Natural killer cell (primary cell): Measurements from ENCODE around the gene NDRG4. TPM values are rescaled to one million over a fixed set of nuclear protein-coding genes. Genes with fewer than 3 reads are reported as not detected.

Experiments
- ATAC-seq, 3 donors: fragments of 150-1000 bp in 2 of 3; fragments of 200-7000 bp in 1 of 3; cut with Tn5 transposase; 1 replicate in 1 of 3; 2 replicates in 2 of 3; pipeline ENCODE4 v1.10.0; 2021; ENCODE audit warnings: mild to moderate bottlenecking in 2 of 3, moderate library complexity in 2 of 3
- DNase-seq, 2 donors: peaks; one replicate each; pipeline versions ENCODE4 v3.0.0 to v3.0.0-alpha.2; 2013 to 2021; ENCODE audit warnings: mixed read lengths in 1 of 2
- H3K27ac ChIP-seq: one replicate; pipeline ENCODE4 v1.5.1; 2013; ENCODE audit warnings: mild to moderate bottlenecking, low read length
- H3K27me3 ChIP-seq: one replicate; pipeline ENCODE4 v1.6.1; 2013; ENCODE audit warnings: low read length; ENCODE audit not compliant: control insufficient read depth, insufficient read depth
- H3K36me3 ChIP-seq: one replicate; pipeline ENCODE4 v1.6.1; 2013; ENCODE audit warnings: low read length; ENCODE audit not compliant: control insufficient read depth, insufficient read depth
- H3K4me1 ChIP-seq: one replicate; pipeline ENCODE4 v1.6.1; 2013; ENCODE audit warnings: low read length; ENCODE audit not compliant: control insufficient read depth, insufficient read depth
- H3K4me3 ChIP-seq: one replicate; pipeline ENCODE4 v1.5.1; 2013; ENCODE audit warnings: low read length
- H3K9me3 ChIP-seq: one replicate; pipeline ENCODE4 v1.6.1; 2013; ENCODE audit warnings: low read length; ENCODE audit not compliant: control insufficient read depth, insufficient read depth
- H3K27ac Mint-ChIP-seq, 2 donors: one replicate each; pipeline ENCODE4 v1.8.0; 2022; ENCODE audit warnings: mild to moderate bottlenecking in 2 of 2, mixed read lengths in 2 of 2, moderate library complexity in 1 of 2
- H3K27me3 Mint-ChIP-seq, 2 donors: one replicate each; pipeline ENCODE4 v1.8.0; 2022; ENCODE audit warnings: low read depth in 2 of 2, mixed read lengths in 2 of 2
- H3K36me3 Mint-ChIP-seq: one replicate; pipeline ENCODE4 v1.8.0; 2022; ENCODE audit warnings: mixed read lengths
- H3K4me1 Mint-ChIP-seq, 2 donors: one replicate each; pipeline ENCODE4 v1.8.0; 2022; ENCODE audit warnings: mixed read lengths in 2 of 2
- H3K4me3 Mint-ChIP-seq: one replicate; pipeline ENCODE4 v1.8.0; 2022; ENCODE audit warnings: mild to moderate bottlenecking, moderate library complexity, mixed read lengths
- H3K9me3 Mint-ChIP-seq, 2 donors: one replicate each; pipeline ENCODE4 v1.8.0; 2022; ENCODE audit warnings: mixed read lengths in 2 of 2
- CTCF ChIP-seq: fragments of 200-600 bp; IDR thresholded peaks from one replicate; pipeline ENCODE4 v1.8.0; 2022; ENCODE audit warnings: antibody characterized with exemption
- WGBS: methylation state at CpG from one replicate; pipeline ENCODE4 v1.1.7; 2013; ENCODE audit warnings: missing lambda C conversion rate; ENCODE audit not compliant: insufficient coverage; 5-methylcytosine and 5-hydroxymethylcytosine counted together
- intact Hi-C: fragments of 100-400 bp; cut with micrococcal nuclease; formaldehyde crosslinking; loops from one replicate; pipeline ENCODE4 v1.14.2; 2022
- total RNA-seq, 4 donors: library from RNA; stranded (reverse); fragments of 120-200 nt in 1 of 4; gene quantifications; one replicate each; pipeline versions ENCODE4 v1.2.3 to v1.2.4, GENCODE V29; 2013 to 2022

NDRG4 gene
- total RNA-seq, 3 donors from 2014 or later (not counting 1 experiment from before 2014, with no cell fraction given) = not detected

- Histone ChIP-seq H3K27me3 (no peaks in the 10 kb centered on the region), H3K4me1 (peaks cover 2% of the 10 kb centered on the region), H3K36me3 (no peaks in the 10 kb centered on the region), H3K27ac (no peak overlapping the region), H3K4me3 (no peak overlapping the region), H3K9me3 (no peaks in the 10 kb centered on the region)
- Mint-ChIP-seq H3K9me3 (no peaks in the 10 kb centered on the region), H3K4me1 (no peaks in the 10 kb centered on the region), H3K27ac (no peak overlapping the region), H3K4me3 (no peak overlapping the region), H3K27me3 (peaks cover 0 to 2% of the 10 kb centered on the region in 2 donors), H3K36me3 (no peaks in the 10 kb centered on the region)
- 66% methylated on average over 14 of the region's 15 CpGs for WGBS
- intact Hi-C loops = no loop called here
- TF ChIP-seq CTCF = no peak
- DNase-seq = no peak
- ATAC-seq = no peak
Measured at GRCh38 chr16:58507195-58507962, 7.4 kb downstream of the NDRG4 start.

DNA sequence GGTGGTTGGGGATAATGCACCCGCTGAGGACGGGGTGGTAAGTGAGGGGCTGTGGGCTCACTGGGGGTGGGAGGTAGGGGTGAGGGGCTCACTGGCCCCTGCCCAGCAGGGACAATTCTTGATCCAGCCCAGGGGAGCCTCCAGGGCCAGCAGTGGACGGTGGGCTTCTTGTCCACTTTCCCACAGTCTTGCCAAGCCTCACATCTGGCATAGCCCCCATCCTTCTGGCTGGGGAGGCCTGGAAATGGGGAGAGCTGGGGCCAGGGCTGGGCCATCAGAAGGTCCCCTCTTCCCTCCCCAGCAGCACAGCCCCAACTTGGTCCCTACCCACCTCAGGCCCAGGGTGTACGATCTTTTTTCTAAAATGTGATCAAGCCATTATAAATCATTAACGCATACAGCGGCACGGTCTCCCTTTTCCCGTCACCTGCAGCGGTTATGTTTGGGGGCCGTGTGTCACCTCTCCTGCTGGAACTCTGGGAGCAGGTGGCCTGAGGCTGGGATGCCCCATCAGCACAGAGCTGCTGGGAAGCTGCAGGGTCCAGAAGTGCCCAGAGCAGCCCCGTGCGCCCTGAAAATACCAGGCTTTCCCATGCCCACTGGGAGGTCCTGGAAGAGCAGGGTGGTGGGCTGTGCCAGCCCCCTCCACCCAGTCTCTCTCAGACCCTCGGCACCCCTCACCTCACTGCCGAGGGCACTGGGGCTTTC, 8.2 kb downstream of the NDRG4 start:
- 90% methylated on average over 14 of the region's 14 CpGs for WGBS
- Histone ChIP-seq H3K4me3 (no peak overlapping the region), H3K27me3 (no peaks in the 10 kb centered on the region), H3K4me1 (peaks cover 2% of the 10 kb centered on the region), H3K36me3 (no peaks in the 10 kb centered on the region), H3K9me3 (no peaks in the 10 kb centered on the region), H3K27ac (no peak overlapping the region)
- Mint-ChIP-seq H3K4me3 (no peak overlapping the region), H3K9me3 (no peaks in the 10 kb centered on the region), H3K36me3 (no peaks in the 10 kb centered on the region), H3K4me1 (no peaks in the 10 kb centered on the region), H3K27me3 (peaks cover 0 to 2% of the 10 kb centered on the region in 2 donors), H3K27ac (no peak overlapping the region)
- no peak for TF ChIP-seq CTCF
- intact Hi-C loops = no loop called here
- ATAC-seq (no peak), DNase-seq (no peak)

DNA sequence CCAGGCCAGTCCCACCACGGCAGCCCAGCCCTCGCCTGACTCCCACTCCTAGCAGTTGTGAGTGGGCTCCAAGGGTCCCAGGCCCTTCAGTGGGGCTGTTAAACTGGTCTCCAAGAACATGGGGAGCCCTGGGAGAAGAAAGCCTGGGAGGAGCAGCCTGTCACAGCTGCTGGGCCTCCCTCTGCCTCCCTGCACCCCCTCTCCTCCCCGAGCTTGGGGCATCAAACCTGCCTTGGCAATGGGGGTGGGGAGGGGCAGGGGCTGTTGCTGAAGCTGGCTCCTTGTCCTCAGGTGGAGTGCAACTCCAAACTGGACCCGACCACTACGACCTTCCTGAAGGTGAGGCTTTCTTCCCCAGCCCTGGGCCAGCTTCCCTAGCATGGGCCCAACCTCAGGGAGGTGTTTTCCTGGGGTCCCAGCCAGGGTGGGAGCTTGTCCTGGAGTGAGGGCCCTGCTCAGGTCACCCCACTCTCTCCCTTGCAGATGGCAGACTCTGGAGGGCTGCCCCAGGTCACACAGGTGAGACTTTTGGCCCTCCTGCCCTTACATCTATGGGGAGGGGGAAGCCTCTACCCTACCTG, 8.8 kb downstream of the NDRG4 start:
- Histone ChIP-seq H3K36me3 (no peaks in the 10 kb centered on the region), H3K27me3 (no peaks in the 10 kb centered on the region), H3K4me3 (no peak overlapping the region), H3K9me3 (no peaks in the 10 kb centered on the region), H3K27ac (no peak overlapping the region), H3K4me1 (peaks cover 2% of the 10 kb centered on the region)
- H3K27me3 Mint-ChIP-seq = no peaks in the 10 kb centered on the region
- no peak for DNase-seq
- no peak overlapping the region for H3K27ac Mint-ChIP-seq
- H3K36me3 Mint-ChIP-seq = no peaks in the 10 kb centered on the region
- ATAC-seq = no peak
- no peak for TF ChIP-seq CTCF
- H3K9me3 Mint-ChIP-seq = no peaks in the 10 kb centered on the region
- 90% methylated on average over 4 of the region's 5 CpGs for WGBS
- intact Hi-C loops = no loop called here
- no peak overlapping the region for H3K4me3 Mint-ChIP-seq
- no peaks in the 10 kb centered on the region for H3K4me1 Mint-ChIP-seq
